Epithelial cell of proximal tubule (primary cell): ENCODE data around the gene SEC14L5. TPM values are rescaled to one million over a fixed set of nuclear protein-coding genes. Genes with fewer than 3 reads are reported as not detected.

ENCODE experiments used
- DNase-seq: peaks from one replicate; pipeline ENCODE4 v3.0.0-alpha.2; 2011; ENCODE audit warnings: low read depth
- H3K4me3 ChIP-seq: 2 replicates; pipeline ENCODE4 v1.5.1; 2011; ENCODE audit warnings: low read depth, mild to moderate bottlenecking, low read length
- total RNA-seq: library from RNA; depleted of rRNA; stranded (reverse); fragments of >200 nt; gene quantifications from 2 replicates; pipeline ENCODE4 v1.2.3, GENCODE V29; 2015
- TF ChIP-seq, protein P1 (sequence below): conservative IDR thresholded peaks from 2 replicates; pipeline ENCODE4 v1.5.1; 2012; ENCODE audit warnings: low read depth, mild to moderate bottlenecking, low read length

SEC14L5 gene
- total RNA-seq, 1 donor from 2014 or later: under 0.01 TPM

GRCh38 chr16:4987250-4987579, 29.1 kb downstream of the SEC14L5 start:
- DNase-seq: no peak
- H3K4me3 ChIP-seq: no peak overlapping the region
- TF ChIP-seq, protein P1, sequence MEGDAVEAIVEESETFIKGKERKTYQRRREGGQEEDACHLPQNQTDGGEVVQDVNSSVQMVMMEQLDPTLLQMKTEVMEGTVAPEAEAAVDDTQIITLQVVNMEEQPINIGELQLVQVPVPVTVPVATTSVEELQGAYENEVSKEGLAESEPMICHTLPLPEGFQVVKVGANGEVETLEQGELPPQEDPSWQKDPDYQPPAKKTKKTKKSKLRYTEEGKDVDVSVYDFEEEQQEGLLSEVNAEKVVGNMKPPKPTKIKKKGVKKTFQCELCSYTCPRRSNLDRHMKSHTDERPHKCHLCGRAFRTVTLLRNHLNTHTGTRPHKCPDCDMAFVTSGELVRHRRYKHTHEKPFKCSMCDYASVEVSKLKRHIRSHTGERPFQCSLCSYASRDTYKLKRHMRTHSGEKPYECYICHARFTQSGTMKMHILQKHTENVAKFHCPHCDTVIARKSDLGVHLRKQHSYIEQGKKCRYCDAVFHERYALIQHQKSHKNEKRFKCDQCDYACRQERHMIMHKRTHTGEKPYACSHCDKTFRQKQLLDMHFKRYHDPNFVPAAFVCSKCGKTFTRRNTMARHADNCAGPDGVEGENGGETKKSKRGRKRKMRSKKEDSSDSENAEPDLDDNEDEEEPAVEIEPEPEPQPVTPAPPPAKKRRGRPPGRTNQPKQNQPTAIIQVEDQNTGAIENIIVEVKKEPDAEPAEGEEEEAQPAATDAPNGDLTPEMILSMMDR: no peak

DNA sequence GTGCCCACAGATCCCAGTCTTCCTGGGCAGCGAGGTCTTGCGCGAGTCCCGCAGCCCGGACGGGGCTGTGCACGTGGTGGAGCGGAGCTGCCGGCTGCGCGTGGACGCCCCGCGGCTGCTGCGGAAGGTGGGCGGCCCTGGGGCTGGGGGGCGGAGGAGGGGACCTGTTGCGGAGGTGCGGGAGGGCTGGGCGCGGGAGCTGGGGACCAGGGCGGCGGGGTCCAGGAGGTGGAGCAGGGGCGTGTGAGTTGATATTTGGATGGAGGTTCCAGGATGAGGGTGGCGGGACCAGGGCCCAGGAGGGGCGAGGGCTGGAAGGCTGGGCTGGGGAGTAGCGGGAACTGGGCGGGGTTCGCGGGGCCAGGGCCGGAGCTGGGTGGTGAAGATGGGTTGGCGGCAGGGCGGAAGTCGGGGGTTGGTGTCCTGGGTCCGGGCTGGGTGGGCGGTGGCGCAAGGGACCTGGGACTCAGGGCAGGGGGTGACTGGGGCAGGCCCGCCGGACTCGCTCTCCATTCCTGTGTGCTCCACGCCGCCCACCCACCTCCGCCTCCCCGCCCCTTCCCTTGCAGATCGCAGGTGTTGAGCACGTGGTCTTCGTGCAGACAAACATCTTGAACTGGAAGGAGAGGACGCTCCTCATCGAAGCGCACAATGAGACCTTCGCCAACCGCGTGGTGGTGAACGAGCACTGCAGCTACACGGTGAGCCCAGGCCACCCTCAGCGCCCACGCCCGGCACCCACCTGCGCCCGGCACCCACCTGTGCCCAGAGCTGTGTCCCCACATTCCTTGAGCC, 29.6 kb downstream of the SEC14L5 start:
- H3K4me3 ChIP-seq: no peak overlapping the region
- DNase-seq: no peak
- TF ChIP-seq, protein P1: no peak

- TF ChIP-seq, protein P1: no peak
- no peak for DNase-seq
- H3K4me3 ChIP-seq: no peak overlapping the region
Measured at GRCh38 chr16:4988647-4989046, 30.5 kb downstream of the SEC14L5 start.

- H3K4me3 ChIP-seq: no peak overlapping the region
- no peak for DNase-seq
- TF ChIP-seq, protein P1: no peak
Measured at GRCh38 chr16:4989391-4990006, 31.4 kb downstream of the SEC14L5 start.

- TF ChIP-seq, protein P1: no peak
- DNase-seq: no peak
Measured at GRCh38 chr16:4990415-4990814, 32.3 kb downstream of the SEC14L5 start.

GRCh38 chr16:4991754-4992153, 33.6 kb downstream of the SEC14L5 start:
- TF ChIP-seq, protein P1: no peak
- H3K4me3 ChIP-seq: no peak overlapping the region
- DNase-seq: no peak

More at GRCh38 chr16:4990415-4990814, 32.3 kb downstream of the SEC14L5 start:
- no peak overlapping the region for H3K4me3 ChIP-seq
